ENCODE measurements around the gene AKNA.

GRCh38 chr9:114339130-114339908 lies 48.5 kb downstream of the AKNA start:
- TF ChIP-seq JUN (IDR thresholded peaks at IDR 0.05; ENCODE audit: low read depth, low read length): no peak
- no peak for TF ChIP-seq BRCA1 (IDR thresholded peaks at IDR 0.05; ENCODE audit: low read depth, low read length)
- TF ChIP-seq YY1 (IDR thresholded peaks at IDR 0.05; ENCODE audit: low read depth, low read length): no peak
- no peak for TF ChIP-seq CEBPB (IDR thresholded peaks at IDR 0.05; ENCODE audit: low read depth, low read length)
- no peak for TF ChIP-seq POLR2AphosphoS5 (IDR thresholded peaks at IDR 0.05; ENCODE audit: low read depth, low read length)
- TF ChIP-seq, protein P1, sequence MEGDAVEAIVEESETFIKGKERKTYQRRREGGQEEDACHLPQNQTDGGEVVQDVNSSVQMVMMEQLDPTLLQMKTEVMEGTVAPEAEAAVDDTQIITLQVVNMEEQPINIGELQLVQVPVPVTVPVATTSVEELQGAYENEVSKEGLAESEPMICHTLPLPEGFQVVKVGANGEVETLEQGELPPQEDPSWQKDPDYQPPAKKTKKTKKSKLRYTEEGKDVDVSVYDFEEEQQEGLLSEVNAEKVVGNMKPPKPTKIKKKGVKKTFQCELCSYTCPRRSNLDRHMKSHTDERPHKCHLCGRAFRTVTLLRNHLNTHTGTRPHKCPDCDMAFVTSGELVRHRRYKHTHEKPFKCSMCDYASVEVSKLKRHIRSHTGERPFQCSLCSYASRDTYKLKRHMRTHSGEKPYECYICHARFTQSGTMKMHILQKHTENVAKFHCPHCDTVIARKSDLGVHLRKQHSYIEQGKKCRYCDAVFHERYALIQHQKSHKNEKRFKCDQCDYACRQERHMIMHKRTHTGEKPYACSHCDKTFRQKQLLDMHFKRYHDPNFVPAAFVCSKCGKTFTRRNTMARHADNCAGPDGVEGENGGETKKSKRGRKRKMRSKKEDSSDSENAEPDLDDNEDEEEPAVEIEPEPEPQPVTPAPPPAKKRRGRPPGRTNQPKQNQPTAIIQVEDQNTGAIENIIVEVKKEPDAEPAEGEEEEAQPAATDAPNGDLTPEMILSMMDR (IDR thresholded peaks at IDR 0.05; ENCODE audit: control extremely low read depth in 1 of 3, insufficient read depth in 1 of 3, low read depth in 1 of 3, low read length in 3 of 3): peak; percentile 81 to 91 (median 89)
- TF ChIP-seq EP300 (IDR thresholded peaks at IDR 0.05; ENCODE audit: borderline replicate concordance in 1 of 2, low read depth in 2 of 2, low read length in 2 of 2): no peak
- TF ChIP-seq TAF1 (IDR thresholded peaks at IDR 0.05; ENCODE audit: low read depth, low read length): no peak
- TF ChIP-seq SIN3A (conservative IDR thresholded peaks at IDR 0.05 in 1 of 2, IDR thresholded peaks at IDR 0.05 in 1 of 2; ENCODE audit: low read depth in 1 of 2, low read length in 2 of 2): no peak
